ENCODE results near the gene LGR4. TPM values are rescaled to one million over a fixed set of nuclear protein-coding genes. Genes with fewer than 3 reads are reported as not detected.

The LGR4 gene
- total RNA-seq, 1 experiment from 2014 or later: 33.4 TPM

GRCh38 chr11:27465629-27466028, 7.0 kb downstream of the LGR4 start:
- Histone ChIP-seq H3F3A (ENCODE audit: insufficient read depth, low read depth) (peaks cover 58% of the 10 kb centered on the region), H3K9me2 (ENCODE audit: insufficient read depth) (no peaks in the 10 kb centered on the region), H3K27me3 (ENCODE audit: insufficient read depth, low read depth) (no peaks in the 10 kb centered on the region), H3K79me2 (ENCODE audit: low read depth) (peaks cover 95% of the 10 kb centered on the region), H3K9me3 (ENCODE audit: insufficient read depth, low read depth) (no peaks in the 10 kb centered on the region), H3K4me1 (replicated peaks; ENCODE audit: insufficient read depth) (peaks cover 82% of the 10 kb centered on the region), H2AFZ (no peak overlapping the region), H3K4me3 (no peak overlapping the region), H4K20me1 (ENCODE audit: insufficient read depth) (no peaks in the 10 kb centered on the region), H3K4me2 (peak overlapping the region; percentile 78), H3K36me3 (ENCODE audit: low read depth) (no peaks in the 10 kb centered on the region), H3K27ac (peak overlapping the region; percentile 97; the same call in 1 of the 2 replicates)
- DNase-seq: no peak
- POLR2A ChIA-PET (ENCODE audit: unreplicated experiment): interaction anchor here (0.6 kb wide), 1 partner anchor 9 kb away, joined by 3 read pairs; no protein-coding TSS in a partner anchor
- CTCF ChIA-PET: no interaction called here
- no peak for TF ChIP-seq CTCF (conservative IDR thresholded peaks at IDR 0.05)
- no peak for TF ChIP-seq EZH2 (IDR thresholded peaks at IDR 0.05; ENCODE audit: low read depth)
- intact Hi-C loops (cut with micrococcal nuclease; ENCODE audit: unreplicated experiment): loop anchor here (5.0 to 10.0 kb wide), 2 partner anchors 168 to 1369 kb away; no protein-coding TSS in a partner anchor
- no TSS peak for BruUV-seq (replicated peaks)

- no peaks in the 10 kb centered on the region for H4K20me1 ChIP-seq (ENCODE audit: insufficient read depth)
- POLR2A ChIA-PET (ENCODE audit: unreplicated experiment): interaction anchor here (0.7 to 1.1 kb wide), 2 partner anchors 8 to 14 kb away, joined by 7 to 9 read pairs; partner anchors contain the start of gene LGR4
- no peaks in the 10 kb centered on the region for H3K36me3 ChIP-seq (ENCODE audit: low read depth)
- H3F3A ChIP-seq (ENCODE audit: insufficient read depth, low read depth): peaks cover 54% of the 10 kb centered on the region
- no peaks in the 10 kb centered on the region for H3K9me2 ChIP-seq (ENCODE audit: insufficient read depth)
- H3K4me2 ChIP-seq: peak overlapping the region; percentile 78
- H3K4me3 ChIP-seq: peak overlapping the region; percentile 34; the same call in 1 of the 2 replicates
- peaks cover 95% of the 10 kb centered on the region for H3K79me2 ChIP-seq (ENCODE audit: low read depth)
- intact Hi-C loops (cut with micrococcal nuclease; ENCODE audit: unreplicated experiment): loop anchor here (1.0 to 10.0 kb wide), 4 partner anchors 9 to 1370 kb away; no protein-coding TSS in a partner anchor
- H3K9me3 ChIP-seq (ENCODE audit: insufficient read depth, low read depth): no peaks in the 10 kb centered on the region
- H3K27ac ChIP-seq: peak overlapping the region; percentile 97
- no peak overlapping the region for H2AFZ ChIP-seq
- CTCF ChIA-PET: no interaction called here
- no peak for DNase-seq
- BruUV-seq (replicated peaks): no TSS peak
- TF ChIP-seq CTCF (conservative IDR thresholded peaks at IDR 0.05) (no peak), EZH2 (IDR thresholded peaks at IDR 0.05; ENCODE audit: low read depth) (no peak)
- H3K27me3 ChIP-seq (ENCODE audit: insufficient read depth, low read depth): no peaks in the 10 kb centered on the region
- H3K4me1 ChIP-seq (replicated peaks; ENCODE audit: insufficient read depth): peaks cover 76% of the 10 kb centered on the region
Measured at GRCh38 chr11:27464909-27465308, 7.7 kb downstream of the LGR4 start.

GRCh38 chr11:27464289-27464696, 8.3 kb downstream of the LGR4 start:
- Histone ChIP-seq H3K4me2 (peak overlapping the region; percentile 78), H3F3A (ENCODE audit: insufficient read depth, low read depth) (peaks cover 48% of the 10 kb centered on the region), H2AFZ (peak overlapping the region; percentile 10; the same call in 1 of the 2 replicates), H3K79me2 (ENCODE audit: low read depth) (peaks cover 95% of the 10 kb centered on the region), H3K9me2 (ENCODE audit: insufficient read depth) (no peaks in the 10 kb centered on the region), H3K4me3 (peak overlapping the region; percentile 34; the same call in 1 of the 2 replicates), H4K20me1 (ENCODE audit: insufficient read depth) (no peaks in the 10 kb centered on the region), H3K9me3 (ENCODE audit: insufficient read depth, low read depth) (no peaks in the 10 kb centered on the region), H3K4me1 (replicated peaks; ENCODE audit: insufficient read depth) (peaks cover 70% of the 10 kb centered on the region), H3K36me3 (ENCODE audit: low read depth) (no peaks in the 10 kb centered on the region), H3K27ac (peak overlapping the region; percentile 97), H3K27me3 (ENCODE audit: insufficient read depth, low read depth) (no peaks in the 10 kb centered on the region)
- TF ChIP-seq CTCF (conservative IDR thresholded peaks at IDR 0.05) (no peak), EZH2 (IDR thresholded peaks at IDR 0.05; ENCODE audit: low read depth) (no peak)
- peak; percentile 47 to 97 for DNase-seq
- BruUV-seq (replicated peaks): no TSS peak
- POLR2A ChIA-PET (ENCODE audit: unreplicated experiment): interaction anchor here (0.5 to 1.1 kb wide), 5 partner anchors 8 to 101 kb away, joined by 4 to 20 read pairs (median 7); partner anchors contain the start of genes CCDC34 and LGR4
- intact Hi-C loops (cut with micrococcal nuclease; ENCODE audit: unreplicated experiment): loop anchor here (1.0 to 10.0 kb wide), 3 partner anchors 8 to 1371 kb away; no protein-coding TSS in a partner anchor
- CTCF ChIA-PET: no interaction called here

Measured in PC-9 (cell line).